ENCODE measurements around the gene KDR.

KDR gene

DNA sequence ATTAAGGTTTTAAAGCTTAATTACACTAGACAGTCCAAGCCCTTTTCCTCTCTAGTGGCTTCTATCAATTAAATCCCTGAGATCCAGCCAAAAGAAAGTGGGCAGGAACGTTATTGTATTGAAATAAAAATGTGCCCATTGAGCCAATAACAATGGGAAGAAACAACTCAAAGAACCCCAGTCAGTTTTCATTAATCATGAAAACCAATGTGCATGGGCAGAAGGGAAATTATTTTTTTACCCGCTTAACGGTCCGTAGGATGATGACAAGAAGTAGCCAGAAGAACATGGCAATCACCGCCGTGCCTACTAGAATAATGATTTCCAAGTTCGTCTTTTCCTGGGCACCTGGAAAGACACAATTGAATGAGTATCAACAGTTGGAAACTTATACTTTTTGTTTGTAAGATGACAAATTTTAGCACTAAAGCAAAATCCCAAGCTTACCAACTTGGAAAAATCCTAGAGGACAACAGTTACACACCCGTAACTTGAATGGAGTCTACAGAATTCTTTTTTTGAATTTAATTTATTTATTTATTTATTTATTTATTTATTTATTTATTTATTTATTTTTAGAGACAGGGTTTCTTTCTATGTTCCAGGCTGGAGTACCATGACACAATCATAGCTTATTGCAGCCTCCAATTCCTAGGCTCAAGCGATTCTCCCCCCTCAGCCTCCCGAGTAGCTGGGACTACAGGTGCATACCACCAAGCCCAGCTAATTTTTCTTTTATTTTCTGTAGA, 26.8 kb downstream of the KDR start:
- TF ChIP-seq, protein P1, sequence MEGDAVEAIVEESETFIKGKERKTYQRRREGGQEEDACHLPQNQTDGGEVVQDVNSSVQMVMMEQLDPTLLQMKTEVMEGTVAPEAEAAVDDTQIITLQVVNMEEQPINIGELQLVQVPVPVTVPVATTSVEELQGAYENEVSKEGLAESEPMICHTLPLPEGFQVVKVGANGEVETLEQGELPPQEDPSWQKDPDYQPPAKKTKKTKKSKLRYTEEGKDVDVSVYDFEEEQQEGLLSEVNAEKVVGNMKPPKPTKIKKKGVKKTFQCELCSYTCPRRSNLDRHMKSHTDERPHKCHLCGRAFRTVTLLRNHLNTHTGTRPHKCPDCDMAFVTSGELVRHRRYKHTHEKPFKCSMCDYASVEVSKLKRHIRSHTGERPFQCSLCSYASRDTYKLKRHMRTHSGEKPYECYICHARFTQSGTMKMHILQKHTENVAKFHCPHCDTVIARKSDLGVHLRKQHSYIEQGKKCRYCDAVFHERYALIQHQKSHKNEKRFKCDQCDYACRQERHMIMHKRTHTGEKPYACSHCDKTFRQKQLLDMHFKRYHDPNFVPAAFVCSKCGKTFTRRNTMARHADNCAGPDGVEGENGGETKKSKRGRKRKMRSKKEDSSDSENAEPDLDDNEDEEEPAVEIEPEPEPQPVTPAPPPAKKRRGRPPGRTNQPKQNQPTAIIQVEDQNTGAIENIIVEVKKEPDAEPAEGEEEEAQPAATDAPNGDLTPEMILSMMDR (conservative IDR thresholded peaks at IDR 0.05; ENCODE audit: control insufficient read depth, insufficient read depth, low read depth, low read length): no peak
- H3K4me3 ChIP-seq (ENCODE audit: control insufficient read depth, low read depth, low read length): no peak overlapping the region
- no peak for DNase-seq (ENCODE audit: low read depth)

GRCh38 chr4:55096619-55097018, 28.8 kb downstream of the KDR start:
- no peak overlapping the region for H3K4me3 ChIP-seq (ENCODE audit: control insufficient read depth, low read depth, low read length)
- TF ChIP-seq, protein P1 (conservative IDR thresholded peaks at IDR 0.05; ENCODE audit: control insufficient read depth, insufficient read depth, low read depth, low read length): no peak
- DNase-seq (ENCODE audit: low read depth): no peak

- no peak for DNase-seq (ENCODE audit: low read depth)
- TF ChIP-seq, protein P1 (conservative IDR thresholded peaks at IDR 0.05; ENCODE audit: control insufficient read depth, insufficient read depth, low read depth, low read length): no peak
- H3K4me3 ChIP-seq (ENCODE audit: control insufficient read depth, low read depth, low read length): no peak overlapping the region
Measured at GRCh38 chr4:55096045-55096444, 29.4 kb downstream of the KDR start.

DNA sequence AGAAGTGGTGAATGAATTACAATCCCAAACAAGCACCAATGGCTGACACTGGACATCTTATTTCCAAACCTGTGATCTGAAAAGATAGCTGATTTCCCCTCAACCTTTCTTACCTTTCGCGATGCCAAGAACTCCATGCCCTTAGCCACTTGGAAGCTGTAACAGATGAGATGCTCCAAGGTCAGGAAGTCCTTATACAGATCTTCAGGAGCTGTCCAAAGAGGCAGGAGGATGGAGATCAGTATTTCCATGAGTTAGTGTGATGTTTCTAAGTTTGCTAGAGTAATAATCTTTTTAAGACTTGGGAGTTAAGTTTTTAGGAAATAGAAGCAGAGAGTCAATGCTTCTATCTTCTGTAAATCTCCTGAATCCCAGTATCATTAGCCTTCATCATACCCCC, 32.9 kb downstream of the KDR start:
- no peak for DNase-seq (ENCODE audit: low read depth)
- TF ChIP-seq, protein P1 (conservative IDR thresholded peaks at IDR 0.05; ENCODE audit: control insufficient read depth, insufficient read depth, low read depth, low read length): no peak

DNA sequence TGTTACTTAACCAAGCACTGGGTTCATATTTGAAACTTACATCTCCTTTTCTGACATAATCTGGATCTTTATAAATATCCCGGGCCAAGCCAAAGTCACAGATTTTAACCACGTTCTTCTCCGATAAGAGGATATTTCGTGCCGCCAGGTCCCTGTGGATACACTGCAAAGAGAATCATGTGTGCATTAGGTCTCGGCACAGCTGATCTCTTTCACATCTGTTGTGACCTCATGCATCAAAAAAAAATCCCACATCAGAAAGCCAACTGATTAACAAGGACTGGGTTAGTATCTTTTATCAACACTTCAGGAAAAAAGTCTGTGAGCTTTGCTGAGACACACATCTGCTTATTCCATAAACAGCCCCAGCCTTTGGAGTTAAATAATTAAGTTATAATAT, 35.5 kb downstream of the KDR start:
- no peak overlapping the region for H3K4me3 ChIP-seq (ENCODE audit: control insufficient read depth, low read depth, low read length)
- DNase-seq (ENCODE audit: low read depth): no peak
- TF ChIP-seq, protein P1 (conservative IDR thresholded peaks at IDR 0.05; ENCODE audit: control insufficient read depth, insufficient read depth, low read depth, low read length): no peak

More for the DNA sequence above, 32.9 kb downstream of the KDR start:
- H3K4me3 ChIP-seq (ENCODE audit: control insufficient read depth, low read depth, low read length): no peak overlapping the region

- TF ChIP-seq, protein P1 (conservative IDR thresholded peaks at IDR 0.05; ENCODE audit: control insufficient read depth, insufficient read depth, low read depth, low read length): no peak
- no peak overlapping the region for H3K4me3 ChIP-seq (ENCODE audit: control insufficient read depth, low read depth, low read length)
- no peak for DNase-seq (ENCODE audit: low read depth)
Measured at GRCh38 chr4:55087913-55088260, 37.5 kb downstream of the KDR start.

Data from fibroblast of mammary gland (primary cell).